ENCODE data around the gene SGMS1.
"Not testable (repeated sequence)": the region's sequence is repeated elsewhere in the genome, so short reads cannot be mapped to it uniquely, and the experiment has no call there.

Gene SGMS1

GRCh38 chr10:50497758-50498157 lies 126.0 kb downstream of the SGMS1 start:
- no peak for TF ChIP-seq CTCF (conservative IDR thresholded peaks at IDR 0.05; ENCODE audit: low read depth)
- CTCF ChIA-PET, result interaction anchor here (0.6 kb wide), 1 partner anchor 125 kb away, joined by 3 read pairs; no protein-coding TSS in a partner anchor

DNA sequence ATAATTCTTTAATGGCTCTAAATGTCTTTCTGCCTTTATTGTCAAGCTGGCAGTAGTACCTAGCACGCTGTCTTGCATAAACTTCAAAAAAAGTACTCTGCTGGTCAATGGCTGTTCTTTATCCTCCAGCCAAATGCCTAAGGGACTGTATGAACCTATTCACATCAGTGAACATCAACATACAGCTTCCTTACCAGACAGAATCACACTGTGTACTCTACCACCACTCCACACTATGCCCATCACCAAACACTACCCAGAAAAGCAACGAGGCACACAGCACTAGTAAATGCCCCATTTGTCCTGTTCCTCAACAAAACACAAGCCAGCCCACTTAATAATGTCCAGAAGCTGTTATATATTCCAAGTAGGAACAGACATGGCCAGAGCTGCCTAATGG lies 127.5 kb downstream of the SGMS1 start:
- POLR2A ChIA-PET (ENCODE audit: low non-redundant PET), result no interaction called here
- TF ChIP-seq CTCF (conservative IDR thresholded peaks at IDR 0.05; ENCODE audit: low read depth), result no peak
- CTCF ChIA-PET, result no interaction called here
- no peak overlapping the region for H3K27ac ChIP-seq
- no peak for DNase-seq (ENCODE audit: low spot score)

More at GRCh38 chr10:50497758-50498157, 126.0 kb downstream of the SGMS1 start:
- peak; percentile 56 for DNase-seq (ENCODE audit: low spot score)
- POLR2A ChIA-PET (ENCODE audit: low non-redundant PET), result no interaction called here
- H3K27ac ChIP-seq, result no peak overlapping the region

- no peak for DNase-seq (ENCODE audit: low spot score)
- no peak overlapping the region for H3K27ac ChIP-seq
- POLR2A ChIA-PET (ENCODE audit: low non-redundant PET), result no interaction called here
- CTCF ChIA-PET, result no interaction called here
- TF ChIP-seq CTCF (conservative IDR thresholded peaks at IDR 0.05; ENCODE audit: low read depth), result no peak
Measured at GRCh38 chr10:50490241-50490640, 133.5 kb downstream of the SGMS1 start.

GRCh38 chr10:50484550-50484949 lies 139.2 kb downstream of the SGMS1 start:
- H3K27ac ChIP-seq; CTCF ChIA-PET; DNase-seq (ENCODE audit: low spot score); POLR2A ChIA-PET (ENCODE audit: low non-redundant PET): not testable (repeated sequence)

- CTCF ChIA-PET, result no interaction called here
- no peak overlapping the region for H3K27ac ChIP-seq
Measured at GRCh38 chr10:50480054-50481007, 143.4 kb downstream of the SGMS1 start.

GRCh38 chr10:50477287-50478203 lies 146.2 kb downstream of the SGMS1 start:
- no peak for TF ChIP-seq CTCF (conservative IDR thresholded peaks at IDR 0.05; ENCODE audit: low read depth)
- POLR2A ChIA-PET (ENCODE audit: low non-redundant PET), result no interaction called here
- CTCF ChIA-PET, result no interaction called here
- H3K27ac ChIP-seq, result no peak overlapping the region
- no peak for DNase-seq (ENCODE audit: low spot score)

More at GRCh38 chr10:50480054-50481007, 143.4 kb downstream of the SGMS1 start:
- POLR2A ChIA-PET (ENCODE audit: low non-redundant PET), result no interaction called here
- no peak for TF ChIP-seq CTCF (conservative IDR thresholded peaks at IDR 0.05; ENCODE audit: low read depth)
- DNase-seq (ENCODE audit: low spot score), result no peak
